Mesenchymal stem cell (in vitro differentiated cells and primary cell): ENCODE results near the gene TAAR1.
"Not testable (repeated sequence)": the region's sequence is repeated elsewhere in the genome, so short reads cannot be mapped to it uniquely, and the experiment has no call there.

Experiments used
- DNase-seq: peaks from one replicate; pipeline ENCODE4 v3.0.0-alpha.2; 2013
- H2AFZ ChIP-seq: one replicate; pipeline ENCODE4 v1.6.1; 2013; ENCODE audit warnings: low read depth, mild to moderate bottlenecking, control low read depth, inconsistent platforms, low read length, moderate library complexity
- H2AK5ac ChIP-seq: 2 replicates; pipeline ENCODE4 v1.6.1; 2013; ENCODE audit warnings: low read length, moderate library complexity, mild to moderate bottlenecking, inconsistent platforms; ENCODE audit not compliant: severe bottlenecking
- H2BK120ac ChIP-seq: one replicate; pipeline ENCODE4 v1.6.1; 2013; ENCODE audit warnings: low read depth, mild to moderate bottlenecking, inconsistent platforms, low read length, moderate library complexity
- H2BK12ac ChIP-seq, 2 experiments: one replicate each; pipeline ENCODE4 v1.6.1; 2013; ENCODE audit warnings: inconsistent platforms in 2 of 2, low read length in 2 of 2, mild to moderate bottlenecking in 2 of 2, moderate library complexity in 2 of 2, control low read depth in 1 of 2
- H2BK15ac ChIP-seq: one replicate; pipeline ENCODE4 v1.6.1; 2013; ENCODE audit warnings: mild to moderate bottlenecking, low read depth, inconsistent platforms; ENCODE audit not compliant: poor library complexity, severe bottlenecking
- H2BK5ac ChIP-seq: 2 replicates; pipeline ENCODE4 v1.6.1; 2013; ENCODE audit warnings: low read depth, mild to moderate bottlenecking, low read length, control low read depth, inconsistent platforms; ENCODE audit not compliant: poor library complexity, severe bottlenecking
- H3K14ac ChIP-seq, 2 experiments: one replicate each; pipeline ENCODE4 v1.6.1; 2013; ENCODE audit warnings: inconsistent platforms in 2 of 2, low read length in 2 of 2, control low read depth in 1 of 2, mild to moderate bottlenecking in 1 of 2, moderate library complexity in 1 of 2
- H3K18ac ChIP-seq, 2 experiments: one replicate each; pipeline ENCODE4 v1.6.1; 2013; ENCODE audit warnings: inconsistent platforms in 2 of 2, low read length in 2 of 2, control low read depth in 1 of 2, low read depth in 1 of 2, mild to moderate bottlenecking in 1 of 2
- H3K23ac ChIP-seq, 2 experiments: one replicate each; pipeline ENCODE4 v1.6.1; 2013; ENCODE audit warnings: inconsistent platforms in 2 of 2, low read length in 2 of 2, mild to moderate bottlenecking in 2 of 2, moderate library complexity in 2 of 2, control low read depth in 1 of 2
- H3K27ac ChIP-seq: 2 replicates; pipeline ENCODE4 v1.5.1; 2013; ENCODE audit warnings: mild to moderate bottlenecking, moderate library complexity, low read length, control low read depth, inconsistent platforms; ENCODE audit not compliant: poor library complexity, severe bottlenecking
- H3K27me3 ChIP-seq, 2 experiments: 2 replicates each; pipeline versions ENCODE4 v1.6.1 to v1.7.0; 2013; ENCODE audit warnings: low read length in 2 of 2, mild to moderate bottlenecking in 2 of 2, moderate library complexity in 2 of 2, control low read depth in 1 of 2, inconsistent platforms in 1 of 2; ENCODE audit not compliant: control insufficient read depth in 1 of 2, insufficient read depth in 1 of 2
- H3K36me3 ChIP-seq, 2 experiments: 2 replicates each; pipeline versions ENCODE4 v1.6.1 to v1.7.0; 2013; ENCODE audit warnings: low read length in 2 of 2, control low read depth in 1 of 2, inconsistent platforms in 1 of 2, low read depth in 1 of 2, mild to moderate bottlenecking in 1 of 2; ENCODE audit not compliant: insufficient read depth in 2 of 2, control insufficient read depth in 1 of 2
- H3K4ac ChIP-seq, 2 experiments: one replicate each; pipeline ENCODE4 v1.6.1; 2013; ENCODE audit warnings: inconsistent platforms in 2 of 2, low read length in 2 of 2, mild to moderate bottlenecking in 2 of 2, moderate library complexity in 2 of 2, control low read depth in 1 of 2, low read depth in 1 of 2
- H3K4me1 ChIP-seq: 2 replicates; pipeline ENCODE4 v1.6.1; 2013; ENCODE audit warnings: low read depth, low read length, control low read depth; ENCODE audit not compliant: control insufficient read depth, insufficient read depth
- H3K4me2 ChIP-seq: 2 replicates; pipeline ENCODE4 v1.6.1; 2013; ENCODE audit warnings: low read length, mild to moderate bottlenecking, inconsistent platforms; ENCODE audit not compliant: poor library complexity, severe bottlenecking
- H3K4me3 ChIP-seq, 2 experiments: 2 replicates each; pipeline versions ENCODE4 v1.5.1 to v1.7.0; 2013; ENCODE audit warnings: low read length in 2 of 2, mild to moderate bottlenecking in 2 of 2, control low read depth in 1 of 2, low read depth in 1 of 2; ENCODE audit not compliant: insufficient read depth in 1 of 2
- H3K79me1 ChIP-seq: replicated peaks from 2 replicates; pipeline ENCODE4 v1.6.1; 2013; ENCODE audit warnings: mild to moderate bottlenecking, control low read depth, low read length, inconsistent platforms; ENCODE audit not compliant: poor library complexity, severe bottlenecking
- H3K9ac ChIP-seq: 2 replicates; pipeline ENCODE4 v1.7.0; 2013; ENCODE audit warnings: mild to moderate bottlenecking, low read length, moderate library complexity
- H3K9me3 ChIP-seq: 2 replicates; pipeline ENCODE4 v1.7.0; 2013; ENCODE audit warnings: mild to moderate bottlenecking, low read length; ENCODE audit not compliant: control insufficient read depth
- H4K8ac ChIP-seq: one replicate; pipeline ENCODE4 v1.6.1; 2013; ENCODE audit warnings: inconsistent platforms, mild to moderate bottlenecking, low read length, moderate library complexity
- H4K91ac ChIP-seq: one replicate; pipeline ENCODE4 v1.6.1; 2013; ENCODE audit warnings: mild to moderate bottlenecking, low read length, inconsistent platforms
- WGBS: methylation state at CpG from one replicate; pipeline ENCODE4 v1.1.7; 2013; ENCODE audit warnings: mixed read lengths; 5-methylcytosine and 5-hydroxymethylcytosine counted together

The TAAR1 gene

GRCh38 chr6:132607544-132608233 is 51.3 kb downstream of the TAAR1 start:
- Histone ChIP-seq H3K9ac (no peak overlapping the region), H2BK12ac (no peak overlapping the region), H4K8ac (no peak overlapping the region), H3K14ac (no peak overlapping the region), H2AK5ac (no peak overlapping the region), H3K9me3 (no peaks in the 10 kb centered on the region), H3K4ac (no peak overlapping the region), H3K4me1 (peaks cover 3% of the 10 kb centered on the region), H2AFZ (no peak overlapping the region), H3K27me3 (peaks cover 0 to 4% of the 10 kb centered on the region in 2 experiments), H3K79me1 (no peaks in the 10 kb centered on the region), H3K18ac (no peak overlapping the region), H3K4me2 (no peak overlapping the region), H2BK5ac (no peak overlapping the region), H3K27ac (no peak overlapping the region), H3K23ac (no peak overlapping the region), H2BK15ac (no peak overlapping the region), H2BK120ac (no peak overlapping the region), H3K4me3 (no peak overlapping the region), H4K91ac (no peak overlapping the region), H3K36me3 (no peaks in the 10 kb centered on the region)
- no peak for DNase-seq
- 97% methylated on average over 3 of the region's 5 CpGs for WGBS

- no peak overlapping the region for H2BK120ac ChIP-seq
- peaks cover 0 to 4% of the 10 kb centered on the region in 2 experiments for H3K27me3 ChIP-seq
- no peak overlapping the region for H3K4me3 ChIP-seq
- no peaks in the 10 kb centered on the region for H3K9me3 ChIP-seq
- no peak for DNase-seq
- H3K4me1 ChIP-seq, result peaks cover 3% of the 10 kb centered on the region
- no peak overlapping the region for H3K18ac ChIP-seq
- H2BK12ac ChIP-seq, result no peak overlapping the region
- WGBS, result 94% methylated on average over 7 of the region's 8 CpGs
- H3K4me2 ChIP-seq, result no peak overlapping the region
- no peak overlapping the region for H2BK15ac ChIP-seq
- H3K27ac ChIP-seq, result no peak overlapping the region
- H4K8ac ChIP-seq, result no peak overlapping the region
- H2AK5ac ChIP-seq, result no peak overlapping the region
- H3K36me3 ChIP-seq, result no peaks in the 10 kb centered on the region
- H3K14ac ChIP-seq, result no peak overlapping the region
- no peak overlapping the region for H3K4ac ChIP-seq
- no peak overlapping the region for H2BK5ac ChIP-seq
- H3K79me1 ChIP-seq, result no peaks in the 10 kb centered on the region
- no peak overlapping the region for H3K23ac ChIP-seq
- no peak overlapping the region for H3K9ac ChIP-seq
- no peak overlapping the region for H2AFZ ChIP-seq
- H4K91ac ChIP-seq, result no peak overlapping the region
Observed at GRCh38 chr6:132604635-132605152, 54.3 kb downstream of the TAAR1 start.

- H4K8ac ChIP-seq, H2BK12ac ChIP-seq, H3K79me1 ChIP-seq, H3K27me3 ChIP-seq, H3K4me1 ChIP-seq, H3K4ac ChIP-seq, H3K9ac ChIP-seq, H2BK15ac ChIP-seq, H2BK120ac ChIP-seq, H3K9me3 ChIP-seq, H3K4me3 ChIP-seq, DNase-seq, H3K4me2 ChIP-seq, H3K27ac ChIP-seq, H3K18ac ChIP-seq, H4K91ac ChIP-seq, H2AFZ ChIP-seq, H3K23ac ChIP-seq, H2BK5ac ChIP-seq, H2AK5ac ChIP-seq, H3K14ac ChIP-seq, H3K36me3 ChIP-seq: not testable (repeated sequence)
Observed at GRCh38 chr6:132600900-132601299, 58.1 kb downstream of the TAAR1 start.

GRCh38 chr6:132598473-132598872 is 60.5 kb downstream of the TAAR1 start:
- no peak overlapping the region for H3K4me3 ChIP-seq
- 55% methylated on average over 3 of the region's 3 CpGs for WGBS
- H4K91ac ChIP-seq, result no peak overlapping the region
- no peaks in the 10 kb centered on the region for H3K4me1 ChIP-seq
- H2AFZ ChIP-seq, result no peak overlapping the region
- no peak overlapping the region for H3K4ac ChIP-seq
- H3K14ac ChIP-seq, result no peak overlapping the region
- no peaks in the 10 kb centered on the region for H3K27me3 ChIP-seq
- no peak overlapping the region for H3K4me2 ChIP-seq
- H3K36me3 ChIP-seq, result no peaks in the 10 kb centered on the region
- no peak overlapping the region for H2AK5ac ChIP-seq
- no peak overlapping the region for H3K27ac ChIP-seq
- H4K8ac ChIP-seq, result no peak overlapping the region
- no peak overlapping the region for H3K9ac ChIP-seq
- H2BK5ac ChIP-seq, result no peak overlapping the region
- no peak overlapping the region for H2BK12ac ChIP-seq
- DNase-seq, result no peak
- no peaks in the 10 kb centered on the region for H3K79me1 ChIP-seq
- H2BK120ac ChIP-seq, result no peak overlapping the region
- H3K18ac ChIP-seq, result no peak overlapping the region
- H2BK15ac ChIP-seq, result no peak overlapping the region
- no peaks in the 10 kb centered on the region for H3K9me3 ChIP-seq
- H3K23ac ChIP-seq, result no peak overlapping the region
